Panc1 (cell line): ENCODE data around the gene C1QTNF1. TPM values are rescaled to one million over a fixed set of nuclear protein-coding genes. Genes with fewer than 3 reads are reported as not detected.

Experiments used
- ATAC-seq: fragments of 200-7000 bp; cut with Tn5 transposase; 2 replicates; pipeline ENCODE4 v1.9.1; 2020; ENCODE audit warnings: mild to moderate bottlenecking, moderate library complexity
- BruUV-seq: library from RNA; stranded (reverse); fragments of 400-500 nt; replicated peaks from 2 replicates; lab custom pipeline; 2021; lab: Mats Ljungman, UMichigan
- CTCF ChIA-PET: fragments of 300-600 bp; sonication (Branson Sonifier 250); formaldehyde crosslinking; loops from one replicate; lab custom pipeline; 2022; ENCODE audit warnings: antibody characterized with exemption; lab: Charles Lee
- POLR2A ChIA-PET: fragments of 300-600 bp; sonication (Branson Sonifier 250); formaldehyde crosslinking; loops from one replicate; lab custom pipeline; 2022; ENCODE audit warnings: antibody characterized with exemption; lab: Charles Lee
- DNase-seq: peaks from one replicate; pipeline ENCODE4 v3.0.0-alpha.2; 2010; ENCODE audit warnings: low read depth, low spot score
- H3K27ac ChIP-seq: 2 replicates; pipeline ENCODE4 v1.5.1; 2011; ENCODE audit warnings: mild to moderate bottlenecking, low read length, inconsistent platforms
- H3K27me3 ChIP-seq: fragments of 200-500 bp; sonication (Bioruptor generic); 2 replicates; pipeline ENCODE4 v1.6.0; 2014; ENCODE audit warnings: low read length, inconsistent platforms; ENCODE audit not compliant: control insufficient read depth, insufficient read depth
- H3K36me3 ChIP-seq: fragments of 200-500 bp; sonication (Bioruptor generic); 2 replicates; pipeline ENCODE4 v1.5.1; 2014; ENCODE audit warnings: inconsistent platforms, mild to moderate bottlenecking, low read length, moderate library complexity; ENCODE audit not compliant: control insufficient read depth, insufficient read depth
- H3K4me1 ChIP-seq: 2 replicates; pipeline ENCODE4 v1.5.1; 2011; ENCODE audit warnings: inconsistent platforms, mild to moderate bottlenecking, low read length, moderate library complexity; ENCODE audit not compliant: control insufficient read depth, insufficient read depth
- H3K4me3 ChIP-seq, 2 experiments: 2 replicates each; pipeline ENCODE4 v1.5.1; 2011 to 2012; ENCODE audit warnings: low read depth in 2 of 2, low read length in 2 of 2, mild to moderate bottlenecking in 2 of 2, inconsistent platforms in 1 of 2, moderate library complexity in 1 of 2
- H3K9me3 ChIP-seq: fragments of 200-500 bp; sonication (Bioruptor generic); 2 replicates; pipeline ENCODE4 v1.5.1; 2014; ENCODE audit warnings: low read depth, mild to moderate bottlenecking, inconsistent platforms, low read length, moderate library complexity; ENCODE audit not compliant: control insufficient read depth, insufficient read depth
- POLR2AphosphoS5 ChIP-seq: IDR thresholded peaks from 2 replicates; pipeline ENCODE4 v1.6.1; 2012; ENCODE audit warnings: mild to moderate bottlenecking, low read depth, low read length, moderate library complexity
- SIN3A ChIP-seq: IDR thresholded peaks from 2 replicates; pipeline ENCODE4 v1.6.1; 2012; ENCODE audit warnings: low read depth, mild to moderate bottlenecking, low read length, moderate library complexity, borderline replicate concordance; ENCODE audit not compliant: insufficient read depth
- TCF7L2 ChIP-seq: IDR thresholded peaks from 2 replicates; pipeline ENCODE4 v1.6.1; 2011; ENCODE audit warnings: mild to moderate bottlenecking, low read depth, low read length, inconsistent platforms
- in situ Hi-C: cut with HindIII; loops from 2 replicates; pipeline ENCODE4 v1.10.0; 2016; ENCODE audit warnings: low sequenced_read_pairs, low pct_unique_long_range_greater_than_20kb
- intact Hi-C: fragments of 100-400 bp; cut with micrococcal nuclease; formaldehyde crosslinking; loops from one replicate; pipeline ENCODE4 v1.10.0; 2022; ENCODE audit not compliant: unreplicated experiment
- total RNA-seq: library from RNA; stranded (reverse); gene quantifications from one replicate; pipeline ENCODE4 v1.2.1, GENCODE V29; 2021; ENCODE audit not compliant: unreplicated experiment
- TF ChIP-seq, protein P1 (sequence below): fragments of 450-650 bp; IDR thresholded peaks from 2 replicates; pipeline ENCODE4 v1.5.1; 2017; ENCODE audit warnings: mild to moderate bottlenecking
- TF ChIP-seq, protein P2 (sequence below), 2 experiments: IDR thresholded peaks; 2 replicates each; pipeline ENCODE4 v1.6.1; 2011 to 2012; ENCODE audit warnings: low read depth in 2 of 2, control low read depth in 1 of 2, low read length in 1 of 2, mild to moderate bottlenecking in 1 of 2, moderate library complexity in 1 of 2; ENCODE audit not compliant: insufficient read depth in 1 of 2

Gene C1QTNF1
- total RNA-seq, 1 experiment from 2014 or later = 1.5 TPM

DNA sequence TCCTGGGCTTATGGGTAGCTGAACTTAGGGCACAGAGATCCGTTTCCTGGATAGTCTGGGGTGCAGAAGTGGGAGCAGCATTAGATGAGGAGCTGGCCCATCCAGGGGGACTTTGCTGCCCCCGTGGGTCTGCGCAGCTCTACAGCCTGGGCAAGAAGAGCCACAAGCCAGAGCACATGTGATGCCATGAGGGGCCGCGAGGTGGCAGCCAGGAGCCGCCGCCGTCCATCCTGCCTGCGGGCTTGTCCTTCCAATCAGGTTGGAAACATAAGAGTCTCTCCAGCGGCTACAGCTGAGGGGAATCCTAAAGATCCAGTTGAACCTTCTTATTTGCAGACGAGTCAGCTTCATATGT is 21.9 kb downstream of the C1QTNF1 start:
- in situ Hi-C loops (no loop called here), intact Hi-C loops (no loop called here)
- Histone ChIP-seq H3K27ac (no peak overlapping the region), H3K27me3 (no peaks in the 10 kb centered on the region; the same call in 1 of the 2 replicates), H3K36me3 (no peaks in the 10 kb centered on the region), H3K4me1 (no peaks in the 10 kb centered on the region), H3K4me3 (no peak overlapping the region), H3K9me3 (no peaks in the 10 kb centered on the region)
- peak; percentile 89 for ATAC-seq
- ChIA-PET POLR2A (interaction anchor here (0.6 kb wide), 1 partner anchor 8 kb away, joined by 7 read pairs; no protein-coding TSS in a partner anchor), CTCF (interaction anchor here (0.5 to 2.0 kb wide), 14 partner anchors 10 to 881 kb away, joined by 3 to 11 read pairs (median 4); no protein-coding TSS in a partner anchor)
- DNase-seq = no peak
- TF ChIP-seq POLR2AphosphoS5 = no peak
- TF ChIP-seq, protein P1, sequence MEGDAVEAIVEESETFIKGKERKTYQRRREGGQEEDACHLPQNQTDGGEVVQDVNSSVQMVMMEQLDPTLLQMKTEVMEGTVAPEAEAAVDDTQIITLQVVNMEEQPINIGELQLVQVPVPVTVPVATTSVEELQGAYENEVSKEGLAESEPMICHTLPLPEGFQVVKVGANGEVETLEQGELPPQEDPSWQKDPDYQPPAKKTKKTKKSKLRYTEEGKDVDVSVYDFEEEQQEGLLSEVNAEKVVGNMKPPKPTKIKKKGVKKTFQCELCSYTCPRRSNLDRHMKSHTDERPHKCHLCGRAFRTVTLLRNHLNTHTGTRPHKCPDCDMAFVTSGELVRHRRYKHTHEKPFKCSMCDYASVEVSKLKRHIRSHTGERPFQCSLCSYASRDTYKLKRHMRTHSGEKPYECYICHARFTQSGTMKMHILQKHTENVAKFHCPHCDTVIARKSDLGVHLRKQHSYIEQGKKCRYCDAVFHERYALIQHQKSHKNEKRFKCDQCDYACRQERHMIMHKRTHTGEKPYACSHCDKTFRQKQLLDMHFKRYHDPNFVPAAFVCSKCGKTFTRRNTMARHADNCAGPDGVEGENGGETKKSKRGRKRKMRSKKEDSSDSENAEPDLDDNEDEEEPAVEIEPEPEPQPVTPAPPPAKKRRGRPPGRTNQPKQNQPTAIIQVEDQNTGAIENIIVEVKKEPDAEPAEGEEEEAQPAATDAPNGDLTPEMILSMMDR = peak; percentile 99
- no TSS peak for BruUV-seq

DNA sequence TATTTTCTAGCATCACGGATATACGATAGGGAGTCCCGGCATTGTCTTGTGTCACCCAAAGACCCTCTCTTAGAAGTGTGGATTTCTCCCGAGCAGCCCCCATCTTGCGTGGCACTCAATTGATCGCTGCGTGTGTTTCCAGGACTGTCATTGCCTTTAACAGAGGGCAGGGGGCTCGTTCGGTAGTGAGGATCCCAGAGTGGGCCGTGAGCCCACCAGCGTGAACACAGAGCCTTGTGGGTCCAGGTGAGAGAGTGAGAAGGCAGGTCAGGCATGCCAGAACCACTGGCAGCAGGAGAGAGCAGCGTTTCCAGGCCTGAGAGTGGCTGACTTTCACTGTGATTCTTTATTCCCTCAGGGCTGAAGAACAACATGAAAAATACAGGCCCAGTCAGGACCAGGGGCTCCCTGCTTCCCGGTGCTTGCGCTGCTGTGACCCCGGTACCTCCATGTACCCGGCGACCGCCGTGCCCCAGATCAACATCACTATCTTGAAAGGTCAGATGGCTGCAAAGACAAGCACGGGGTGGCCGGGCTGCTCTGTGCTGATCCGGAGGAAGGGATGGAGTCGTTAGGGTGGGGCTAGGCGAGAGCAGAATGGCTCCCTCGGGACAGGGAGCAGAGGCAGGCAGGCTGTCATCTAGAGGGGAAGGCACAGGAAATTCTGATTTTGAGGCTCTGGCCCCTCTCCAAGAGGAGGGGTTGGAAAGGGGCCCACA is 22.4 kb downstream of the C1QTNF1 start:
- in situ Hi-C loops = no loop called here
- Histone ChIP-seq H3K36me3 (no peaks in the 10 kb centered on the region), H3K4me3 (no peak overlapping the region), H3K9me3 (no peaks in the 10 kb centered on the region), H3K27me3 (no peaks in the 10 kb centered on the region; the same call in 1 of the 2 replicates), H3K27ac (no peak overlapping the region), H3K4me1 (no peaks in the 10 kb centered on the region)
- DNase-seq (no peak), ATAC-seq (no peak)
- intact Hi-C loops = no loop called here
- BruUV-seq = no TSS peak
- ChIA-PET POLR2A (no interaction called here), CTCF (interaction anchor here (0.7 to 2.0 kb wide), 9 partner anchors 10 to 346 kb away, joined by 3 to 11 read pairs (median 4); no protein-coding TSS in a partner anchor)
- TF ChIP-seq, protein P2, sequence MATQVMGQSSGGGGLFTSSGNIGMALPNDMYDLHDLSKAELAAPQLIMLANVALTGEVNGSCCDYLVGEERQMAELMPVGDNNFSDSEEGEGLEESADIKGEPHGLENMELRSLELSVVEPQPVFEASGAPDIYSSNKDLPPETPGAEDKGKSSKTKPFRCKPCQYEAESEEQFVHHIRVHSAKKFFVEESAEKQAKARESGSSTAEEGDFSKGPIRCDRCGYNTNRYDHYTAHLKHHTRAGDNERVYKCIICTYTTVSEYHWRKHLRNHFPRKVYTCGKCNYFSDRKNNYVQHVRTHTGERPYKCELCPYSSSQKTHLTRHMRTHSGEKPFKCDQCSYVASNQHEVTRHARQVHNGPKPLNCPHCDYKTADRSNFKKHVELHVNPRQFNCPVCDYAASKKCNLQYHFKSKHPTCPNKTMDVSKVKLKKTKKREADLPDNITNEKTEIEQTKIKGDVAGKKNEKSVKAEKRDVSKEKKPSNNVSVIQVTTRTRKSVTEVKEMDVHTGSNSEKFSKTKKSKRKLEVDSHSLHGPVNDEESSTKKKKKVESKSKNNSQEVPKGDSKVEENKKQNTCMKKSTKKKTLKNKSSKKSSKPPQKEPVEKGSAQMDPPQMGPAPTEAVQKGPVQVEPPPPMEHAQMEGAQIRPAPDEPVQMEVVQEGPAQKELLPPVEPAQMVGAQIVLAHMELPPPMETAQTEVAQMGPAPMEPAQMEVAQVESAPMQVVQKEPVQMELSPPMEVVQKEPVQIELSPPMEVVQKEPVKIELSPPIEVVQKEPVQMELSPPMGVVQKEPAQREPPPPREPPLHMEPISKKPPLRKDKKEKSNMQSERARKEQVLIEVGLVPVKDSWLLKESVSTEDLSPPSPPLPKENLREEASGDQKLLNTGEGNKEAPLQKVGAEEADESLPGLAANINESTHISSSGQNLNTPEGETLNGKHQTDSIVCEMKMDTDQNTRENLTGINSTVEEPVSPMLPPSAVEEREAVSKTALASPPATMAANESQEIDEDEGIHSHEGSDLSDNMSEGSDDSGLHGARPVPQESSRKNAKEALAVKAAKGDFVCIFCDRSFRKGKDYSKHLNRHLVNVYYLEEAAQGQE (IDR thresholded peaks at IDR 0.05; ENCODE audit: insufficient read depth in 1 of 2, low read depth in 2 of 2, low read length in 1 of 2) = no peak
- TF ChIP-seq POLR2AphosphoS5 (no peak), TCF7L2 (no peak), SIN3A (no peak)
- TF ChIP-seq, protein P1 = no peak; the same call in 1 of the 2 replicates
